Measurements from ENCODE around the gene P3H3.
"Not testable (repeated sequence)": the region's sequence is repeated elsewhere in the genome, so short reads cannot be mapped to it uniquely, and the experiment has no call there.

Gene P3H3

GRCh38 chr12:6863586-6864321 is 35.5 kb downstream of the P3H3 start:
- Histone ChIP-seq H3K27me3 (ENCODE audit: insufficient read depth, low read length) (no peaks in the 10 kb centered on the region), H3K27ac (ENCODE audit: low read length) (no peak overlapping the region), H3K9me3 (ENCODE audit: insufficient read depth, low read depth, low read length) (no peaks in the 10 kb centered on the region), H3K4me1 (ENCODE audit: insufficient read depth, low read length) (peaks cover 7% of the 10 kb centered on the region; the same call in 1 of the 2 replicates), H3K36me3 (ENCODE audit: insufficient read depth, low read depth, low read length) (peaks cover 70% of the 10 kb centered on the region), H3K9ac (ENCODE audit: low read depth, low read length) (no peak overlapping the region), H3K4me3 (ENCODE audit: low read length) (no peak overlapping the region)

GRCh38 chr12:6865307-6865706 is 37.1 kb downstream of the P3H3 start:
- not testable (repeated sequence) for H3K9ac ChIP-seq (ENCODE audit: low read depth, low read length); H3K9me3 ChIP-seq (ENCODE audit: insufficient read depth, low read depth, low read length); H3K27ac ChIP-seq (ENCODE audit: low read length); H3K27me3 ChIP-seq (ENCODE audit: insufficient read depth, low read length); H3K4me3 ChIP-seq (ENCODE audit: low read length); H3K4me1 ChIP-seq (ENCODE audit: insufficient read depth, low read length)
- peaks cover 70% of the 10 kb centered on the region for H3K36me3 ChIP-seq (ENCODE audit: insufficient read depth, low read depth, low read length)

- H3K27me3 ChIP-seq (ENCODE audit: insufficient read depth, low read length), result no peaks in the 10 kb centered on the region
- peak overlapping the region; percentile 98 for H3K4me3 ChIP-seq (ENCODE audit: low read length)
- peak overlapping the region; percentile 83; the same call in 1 of the 2 replicates for H3K9ac ChIP-seq (ENCODE audit: low read depth, low read length)
- no peaks in the 10 kb centered on the region for H3K9me3 ChIP-seq (ENCODE audit: insufficient read depth, low read depth, low read length)
- H3K36me3 ChIP-seq (ENCODE audit: insufficient read depth, low read depth, low read length), result peaks cover 70% of the 10 kb centered on the region
- peaks cover 7% of the 10 kb centered on the region; the same call in 1 of the 2 replicates for H3K4me1 ChIP-seq (ENCODE audit: insufficient read depth, low read length)
- H3K27ac ChIP-seq (ENCODE audit: low read length), result no peak overlapping the region
Measured at GRCh38 chr12:6866163-6866919, 38.1 kb downstream of the P3H3 start.

GRCh38 chr12:6866920-6867412 is 38.8 kb downstream of the P3H3 start:
- peaks cover 10% of the 10 kb centered on the region; the same call in 1 of the 2 replicates for H3K4me1 ChIP-seq (ENCODE audit: insufficient read depth, low read length)
- H3K4me3 ChIP-seq (ENCODE audit: low read length), result peak overlapping the region; percentile 98
- H3K27ac ChIP-seq (ENCODE audit: low read length), result peak overlapping the region; percentile 48
- H3K9ac ChIP-seq (ENCODE audit: low read depth, low read length), result peak overlapping the region; percentile 83; the same call in 1 of the 2 replicates
- no peaks in the 10 kb centered on the region for H3K27me3 ChIP-seq (ENCODE audit: insufficient read depth, low read length)
- H3K9me3 ChIP-seq (ENCODE audit: insufficient read depth, low read depth, low read length), result no peaks in the 10 kb centered on the region
- H3K36me3 ChIP-seq (ENCODE audit: insufficient read depth, low read depth, low read length), result peaks cover 69% of the 10 kb centered on the region

GRCh38 chr12:6867413-6868210 is 39.4 kb downstream of the P3H3 start, which contains the start of gene TPI1:
TPI1 (plus strand) TSS chr12:6867531; CDS start chr12:6867567, 36 bp downstream.
- peak within 1 kb of the TSS; percentile 90 for H3K9ac ChIP-seq (ENCODE audit: low read depth, low read length)
- peak within 1 kb of the TSS; percentile 98 for H3K4me3 ChIP-seq (ENCODE audit: low read length)
- H3K27me3 ChIP-seq (ENCODE audit: insufficient read depth, low read length), result no peaks in the 10 kb centered on the region
- peak within 1 kb of the TSS; percentile 73 for H3K27ac ChIP-seq (ENCODE audit: low read length)
- peaks cover 64% of the 10 kb centered on the region for H3K36me3 ChIP-seq (ENCODE audit: insufficient read depth, low read depth, low read length)
- H3K4me1 ChIP-seq (ENCODE audit: insufficient read depth, low read length), result peaks cover 11% of the 10 kb centered on the region; the same call in 1 of the 2 replicates
- H3K9me3 ChIP-seq (ENCODE audit: insufficient read depth, low read depth, low read length), result no peaks in the 10 kb centered on the region

GRCh38 chr12:6868211-6869048 is 40.2 kb downstream of the P3H3 start:
- Histone ChIP-seq H3K9me3 (ENCODE audit: insufficient read depth, low read depth, low read length) (no peaks in the 10 kb centered on the region), H3K4me1 (ENCODE audit: insufficient read depth, low read length) (peaks cover 11% of the 10 kb centered on the region; the same call in 1 of the 2 replicates), H3K9ac (ENCODE audit: low read depth, low read length) (peak overlapping the region; percentile 90; the same call in 1 of the 2 replicates), H3K36me3 (ENCODE audit: insufficient read depth, low read depth, low read length) (peaks cover 56% of the 10 kb centered on the region), H3K27ac (ENCODE audit: low read length) (peak overlapping the region; percentile 73), H3K4me3 (ENCODE audit: low read length) (peak overlapping the region; percentile 98), H3K27me3 (ENCODE audit: insufficient read depth, low read length) (no peaks in the 10 kb centered on the region)

- Histone ChIP-seq H3K9ac (ENCODE audit: low read depth, low read length) (peak overlapping the region; percentile 90; the same call in 1 of the 2 replicates), H3K4me1 (ENCODE audit: insufficient read depth, low read length) (peaks cover 11% of the 10 kb centered on the region; the same call in 1 of the 2 replicates), H3K4me3 (ENCODE audit: low read length) (peak overlapping the region; percentile 98), H3K36me3 (ENCODE audit: insufficient read depth, low read depth, low read length) (peaks cover 47% of the 10 kb centered on the region), H3K9me3 (ENCODE audit: insufficient read depth, low read depth, low read length) (no peaks in the 10 kb centered on the region), H3K27me3 (ENCODE audit: insufficient read depth, low read length) (no peaks in the 10 kb centered on the region), H3K27ac (ENCODE audit: low read length) (no peak overlapping the region)
Measured at GRCh38 chr12:6869049-6870021, 41.1 kb downstream of the P3H3 start.

GRCh38 chr12:6870304-6870703 is 42.1 kb downstream of the P3H3 start:
- not testable (repeated sequence) for H3K9ac ChIP-seq (ENCODE audit: low read depth, low read length); H3K27me3 ChIP-seq (ENCODE audit: insufficient read depth, low read length); H3K9me3 ChIP-seq (ENCODE audit: insufficient read depth, low read depth, low read length); H3K27ac ChIP-seq (ENCODE audit: low read length); H3K4me3 ChIP-seq (ENCODE audit: low read length)
- peaks cover 39% of the 10 kb centered on the region for H3K36me3 ChIP-seq (ENCODE audit: insufficient read depth, low read depth, low read length)
- peaks cover 11% of the 10 kb centered on the region; the same call in 1 of the 2 replicates for H3K4me1 ChIP-seq (ENCODE audit: insufficient read depth, low read length)

GRCh38 chr12:6871052-6871957 is 43.1 kb downstream of the P3H3 start:
- H3K27ac ChIP-seq (ENCODE audit: low read length), result peak overlapping the region; percentile 64
- peaks cover 11% of the 10 kb centered on the region; the same call in 1 of the 2 replicates for H3K4me1 ChIP-seq (ENCODE audit: insufficient read depth, low read length)
- peak overlapping the region; percentile 95; the same call in 1 of the 2 replicates for H3K9ac ChIP-seq (ENCODE audit: low read depth, low read length)
- H3K9me3 ChIP-seq (ENCODE audit: insufficient read depth, low read depth, low read length), result no peaks in the 10 kb centered on the region
- H3K27me3 ChIP-seq (ENCODE audit: insufficient read depth, low read length), result no peaks in the 10 kb centered on the region
- H3K4me3 ChIP-seq (ENCODE audit: low read length), result peak overlapping the region; percentile 96
- H3K36me3 ChIP-seq (ENCODE audit: insufficient read depth, low read depth, low read length), result peaks cover 33% of the 10 kb centered on the region
